SW 1271 (cell line): ENCODE measurements around the gene SPATA25.
"Not testable (repeated sequence)": the region's sequence is repeated elsewhere in the genome, so short reads cannot be mapped to it uniquely, and the experiment has no call there.

ENCODE experiments used
- DNase-seq, 2 experiments: peaks; one replicate each; lab custom pipeline; 2025; lab: John Stamatoyannopoulos, UW

Gene SPATA25

DNA sequence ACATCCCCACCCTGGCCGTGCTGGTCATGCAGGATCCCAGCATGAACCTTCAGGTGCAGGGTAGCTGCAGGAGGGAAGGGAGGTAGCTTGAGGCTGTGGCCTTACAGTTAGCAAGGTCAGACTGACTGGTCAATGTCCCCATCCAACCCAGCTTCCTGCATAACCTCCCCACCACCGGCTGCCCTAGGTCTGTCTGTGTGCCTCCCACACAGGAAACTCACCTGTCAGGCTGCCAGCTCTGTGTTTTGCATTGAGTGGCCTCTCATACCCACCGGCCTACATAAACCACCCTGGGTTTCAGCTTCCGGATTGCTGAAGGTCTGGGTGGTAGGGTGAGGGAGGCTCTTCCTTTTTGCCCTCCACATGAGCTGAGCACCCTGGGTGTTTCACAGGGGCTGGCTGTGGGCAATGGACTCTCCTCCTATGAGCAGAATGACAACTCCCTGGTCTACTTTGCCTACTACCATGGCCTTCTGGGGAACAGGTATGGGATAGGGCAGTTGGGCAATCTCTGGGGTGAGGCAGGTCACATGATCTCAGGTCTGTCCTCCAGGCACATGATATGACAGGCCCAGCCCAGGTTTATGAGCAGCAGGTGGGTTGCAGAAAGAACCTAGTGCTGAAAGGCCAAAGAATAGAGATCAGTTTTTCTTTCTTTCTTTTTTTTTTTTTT, 5.5 kb upstream of the SPATA25 start:
- DNase-seq = no peak

- peak; percentile 14 to 19 for DNase-seq
These were observed 4.8 kb upstream of the SPATA25 start for GRCh38 chr20:45892049-45892825.

- peak; percentile 68 to 85 for DNase-seq
These were observed 3.9 kb upstream of the SPATA25 start, which contains the start of the genes CTSA and NEURL2 for GRCh38 chr20:45890985-45891983. Gene CTSA (plus strand): TSS chr20:45891335. CDS start chr20:45891569, 234 bp downstream. Gene NEURL2 (minus strand): TSS chr20:45891208. CDS start chr20:45890991, 217 bp downstream.

DNA sequence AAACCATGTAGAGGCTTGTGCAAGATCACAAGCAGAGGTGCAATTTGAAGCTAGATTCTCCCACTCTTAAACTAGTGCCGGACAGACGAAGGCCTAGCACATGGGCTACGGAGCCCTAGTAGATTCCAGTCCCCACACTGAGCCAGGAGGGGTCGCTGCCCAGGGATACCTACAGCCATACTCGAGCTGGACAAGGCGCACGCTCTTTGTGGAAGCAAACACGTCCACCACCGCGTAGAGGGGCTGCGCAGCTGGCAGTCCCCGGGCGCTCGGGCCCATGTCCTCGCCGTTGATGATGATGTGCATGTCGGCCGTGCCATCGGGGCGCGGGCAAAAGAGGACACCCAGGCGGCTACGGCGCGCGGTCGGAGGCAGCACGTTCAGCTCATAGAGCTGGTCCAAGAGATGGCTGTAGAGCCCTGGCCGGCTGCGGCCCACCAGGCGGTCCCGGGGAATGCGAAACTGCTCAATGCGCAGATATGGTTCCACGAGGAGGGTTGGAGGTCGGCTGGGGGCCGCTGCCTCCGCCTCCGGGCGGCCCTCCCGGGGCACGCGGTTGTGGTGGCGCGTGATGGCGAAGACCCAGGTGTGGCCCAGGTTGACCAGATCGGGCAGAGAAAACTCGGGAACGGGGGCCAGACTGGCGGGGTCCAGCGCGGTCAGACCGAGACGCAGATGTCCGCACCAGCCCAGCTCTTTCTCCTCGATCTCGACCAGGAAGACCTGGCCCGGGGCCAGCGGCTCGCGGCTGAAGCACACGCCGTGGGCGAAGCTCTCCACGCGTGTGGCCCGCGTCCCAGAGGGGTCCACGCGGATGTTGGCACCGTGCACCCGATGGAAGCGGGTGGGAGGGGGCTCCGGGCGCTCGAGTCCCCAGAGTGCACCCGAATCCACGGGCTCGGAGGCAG, 2.9 kb upstream of the SPATA25 start:
- peak; percentile 34 to 71 for DNase-seq

GRCh38 chr20:45888681-45889080, 1.3 kb upstream of the SPATA25 start:
- no peak for DNase-seq

GRCh38 chr20:45886590-45887345, 654 bp downstream of the SPATA25 start:
- DNase-seq = no peak

DNA sequence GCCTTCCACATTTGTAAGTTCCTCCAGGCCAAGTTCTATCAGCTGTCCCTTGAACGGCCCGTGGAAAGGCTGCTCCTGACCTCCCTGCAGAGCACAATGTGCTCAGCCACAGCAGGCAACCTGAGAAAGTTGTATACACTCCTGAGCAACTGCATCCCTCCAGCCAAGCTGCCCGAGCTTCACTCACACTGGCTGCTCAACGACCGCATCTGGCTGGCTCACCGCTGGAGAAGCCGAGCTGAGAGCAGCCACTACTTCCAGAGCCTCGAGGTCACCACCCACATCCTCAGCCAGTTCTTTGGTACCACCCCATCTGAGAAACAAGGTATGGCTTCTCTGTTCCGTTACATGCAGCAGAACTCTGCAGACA, 4.3 kb downstream of the SPATA25 start:
- no peak for DNase-seq

GRCh38 chr20:45882469-45883099, 4.8 kb downstream of the SPATA25 start:
- DNase-seq = no peak

DNA sequence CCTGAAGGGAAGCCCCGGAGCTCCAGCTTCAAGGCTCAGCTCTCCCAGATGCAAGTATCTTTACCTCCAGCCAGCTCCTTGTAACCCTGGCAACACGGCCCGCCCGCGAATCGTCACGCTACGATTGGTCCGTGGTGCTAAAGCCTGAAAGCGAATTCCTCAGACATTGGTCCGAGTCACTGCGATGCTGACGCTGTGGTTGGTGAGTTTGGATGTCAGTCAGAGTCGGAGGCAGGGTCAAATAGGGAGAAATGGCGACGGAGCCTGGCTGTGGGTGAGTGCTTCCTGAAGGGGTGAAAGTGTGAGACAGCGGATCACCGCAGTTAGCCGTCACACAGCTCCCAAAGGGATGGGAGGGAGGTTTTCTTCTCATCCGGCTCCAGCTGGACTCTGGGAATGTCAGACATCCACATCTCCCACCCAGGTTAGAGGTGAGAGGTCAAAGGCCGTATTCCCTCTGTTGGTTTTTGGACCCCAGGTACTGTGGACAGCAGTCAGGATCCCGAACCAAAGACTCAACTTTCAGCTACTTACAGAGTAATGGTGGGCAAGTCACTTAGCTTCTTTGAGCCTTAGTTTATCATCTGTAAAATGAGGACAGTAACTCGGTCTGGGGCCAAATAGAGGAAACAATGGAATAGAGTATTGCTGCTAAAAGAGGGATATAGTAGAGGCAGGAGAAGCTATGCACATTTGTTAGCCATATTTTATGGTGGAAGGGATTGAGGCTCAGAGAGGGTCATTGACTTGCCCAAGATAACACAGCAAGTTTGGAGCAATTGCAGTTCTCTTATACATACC, 6.2 kb downstream of the SPATA25 start, which contains the start of gene ZSWIM1:
TSS of gene ZSWIM1 (plus strand) at position 240 of the 801 bp plus-strand sequence. CDS start 1,366 bp downstream, outside the sequence.
- peak; percentile 96 to 98 for DNase-seq

- no peak for DNase-seq
These were observed 9.2 kb downstream of the SPATA25 start for GRCh38 chr20:45878076-45878761.

DNA sequence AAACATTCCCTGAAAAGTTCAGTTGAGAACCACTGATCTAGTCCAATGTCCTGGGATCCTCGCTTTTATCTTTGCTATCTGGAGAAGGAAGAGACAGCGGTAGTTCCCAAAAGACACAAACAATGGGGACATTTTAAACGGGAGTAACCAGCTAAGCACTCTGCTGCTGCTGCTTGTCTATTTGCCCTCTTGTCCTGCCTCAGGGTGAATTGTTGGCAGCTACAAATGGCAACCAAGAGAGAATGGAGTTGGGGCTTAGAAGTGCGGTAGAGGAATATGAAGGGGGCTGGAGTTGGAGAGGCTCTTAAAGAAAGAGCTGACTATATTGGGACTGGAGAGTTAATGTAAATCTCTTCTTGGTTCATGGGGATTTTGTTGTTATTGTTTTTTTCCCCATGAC, 12.8 kb downstream of the SPATA25 start:
- DNase-seq = no peak

DNA sequence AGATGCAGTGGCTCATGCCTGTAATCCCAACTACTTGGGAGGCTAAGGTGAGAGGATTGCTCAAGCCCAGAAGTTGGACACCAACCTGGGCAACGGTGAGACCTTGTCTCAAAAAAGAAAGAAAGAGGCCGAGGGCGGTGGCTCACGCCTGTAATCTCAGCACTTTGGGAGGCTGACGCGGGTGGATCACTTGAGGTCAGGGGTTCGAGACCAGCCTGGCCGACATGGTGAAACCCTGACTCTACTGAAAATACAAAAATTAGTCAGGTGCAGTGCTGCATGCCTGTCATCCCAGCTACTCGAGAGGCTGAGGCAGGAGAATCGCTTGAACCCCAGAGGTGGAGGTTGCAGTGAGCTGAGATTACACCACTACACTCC, 13.3 kb downstream of the SPATA25 start:
- DNase-seq = not testable (repeated sequence)

DNA sequence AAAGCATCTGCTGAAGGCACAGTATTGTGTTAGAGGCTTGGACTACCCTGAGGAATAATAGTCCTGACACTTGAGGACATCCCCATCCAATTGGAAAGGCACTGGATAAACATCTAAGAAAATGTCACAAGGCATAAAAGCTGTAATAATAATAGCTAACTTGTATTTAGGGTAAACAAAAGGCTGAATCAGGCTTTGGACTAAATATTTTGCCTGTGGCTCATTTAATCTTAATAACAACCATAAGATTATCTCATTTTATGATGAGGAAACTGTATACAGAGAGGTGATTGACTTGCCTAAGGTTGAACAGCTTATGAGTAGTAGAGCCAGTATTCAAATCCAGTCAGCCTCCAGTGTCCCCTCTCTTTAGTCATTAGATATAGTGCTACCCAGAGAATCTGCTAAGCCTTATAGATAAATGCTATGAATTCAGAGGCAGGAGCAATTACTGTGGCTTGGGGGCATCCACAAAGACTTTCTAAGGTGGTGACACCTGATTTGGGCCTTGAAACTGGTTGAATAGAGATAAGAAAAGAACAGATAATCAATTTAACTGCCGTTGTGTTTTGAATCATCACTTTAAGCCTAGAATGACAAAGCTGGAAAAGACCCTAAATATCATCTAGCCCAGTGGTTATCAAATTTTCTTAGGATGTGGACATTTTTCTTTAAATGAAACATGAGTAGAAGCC, 13.9 kb downstream of the SPATA25 start:
- no peak for DNase-seq

DNA sequence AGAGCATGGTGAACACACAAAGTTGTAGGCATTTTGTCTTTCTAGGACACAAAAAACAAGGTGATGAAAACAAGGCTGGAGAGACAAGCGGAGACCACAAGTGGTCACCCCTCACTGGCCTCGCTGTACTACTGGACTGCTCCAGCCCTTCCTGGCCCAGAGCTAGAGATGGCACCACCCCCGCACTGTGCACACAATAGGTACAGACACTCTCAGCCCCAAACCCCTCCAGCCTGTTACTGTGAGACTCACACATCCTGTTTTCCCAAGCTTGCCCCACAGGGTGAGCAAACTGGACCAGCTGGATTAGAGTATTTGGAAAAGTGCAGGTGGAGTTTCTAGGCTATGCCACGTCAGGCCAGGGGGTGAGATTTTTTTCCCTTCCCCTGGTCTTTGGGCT, 14.8 kb downstream of the SPATA25 start:
- no peak for DNase-seq

GRCh38 chr20:45867819-45868176, 19.6 kb downstream of the SPATA25 start:
- DNase-seq = peak in 1 of 2 experiments; percentile 63

- DNase-seq = no peak
These were observed 20.1 kb downstream of the SPATA25 start for GRCh38 chr20:45867136-45867818.

- no peak for DNase-seq
These were observed 21.0 kb downstream of the SPATA25 start for GRCh38 chr20:45866454-45866853.
